GM19035 (cell line): Measurements from ENCODE around the gene DNAJC5.

Experiments
- ATAC-seq: cut with Tn5 transposase; IDR thresholded peaks from one replicate; pipeline ENCODE4 v1.9.1; 2021; ENCODE audit not compliant: unreplicated experiment

Gene DNAJC5

GRCh38 chr20:63939061-63939935 lies 44.4 kb downstream of the DNAJC5 start:
- ATAC-seq: no peak

- ATAC-seq: no peak
Measured at GRCh38 chr20:63940071-63940471, 45.1 kb downstream of the DNAJC5 start.

GRCh38 chr20:63940472-63941266 lies 45.7 kb downstream of the DNAJC5 start:
- no peak for ATAC-seq

- ATAC-seq: no peak
Measured at GRCh38 chr20:63941282-63942081, 46.6 kb downstream of the DNAJC5 start.

- ATAC-seq: no peak
Measured at GRCh38 chr20:63942250-63942951, 47.5 kb downstream of the DNAJC5 start.

GRCh38 chr20:63942969-63943807 lies 48.3 kb downstream of the DNAJC5 start:
- ATAC-seq: no peak

GRCh38 chr20:63943808-63944077 lies 48.8 kb downstream of the DNAJC5 start:
- ATAC-seq: no peak

GRCh38 chr20:63944078-63944941 lies 49.4 kb downstream of the DNAJC5 start:
- ATAC-seq: no peak

- ATAC-seq: no peak
Measured at GRCh38 chr20:63945031-63945658, 50.2 kb downstream of the DNAJC5 start.

GRCh38 chr20:63945921-63946920 lies 51.3 kb downstream of the DNAJC5 start:
- no peak for ATAC-seq

GRCh38 chr20:63946986-63947637 lies 52.2 kb downstream of the DNAJC5 start:
- no peak for ATAC-seq

- no peak for ATAC-seq
Measured at GRCh38 chr20:63947638-63948456, 52.9 kb downstream of the DNAJC5 start.

- ATAC-seq: no peak
Measured at GRCh38 chr20:63950701-63951397, 55.9 kb downstream of the DNAJC5 start.

- ATAC-seq: no peak
Measured at GRCh38 chr20:63951398-63952209, 56.7 kb downstream of the DNAJC5 start.

- no peak for ATAC-seq
Measured at GRCh38 chr20:63952210-63952535, 57.2 kb downstream of the DNAJC5 start.
